Amniotic epithelial cell (primary cell): Measurements from ENCODE around the gene TMCO4.

Experiments
- DNase-seq: peaks from one replicate; pipeline ENCODE4 v3.0.0-alpha.2; 2010; ENCODE audit warnings: low read depth

TMCO4 gene

DNA sequence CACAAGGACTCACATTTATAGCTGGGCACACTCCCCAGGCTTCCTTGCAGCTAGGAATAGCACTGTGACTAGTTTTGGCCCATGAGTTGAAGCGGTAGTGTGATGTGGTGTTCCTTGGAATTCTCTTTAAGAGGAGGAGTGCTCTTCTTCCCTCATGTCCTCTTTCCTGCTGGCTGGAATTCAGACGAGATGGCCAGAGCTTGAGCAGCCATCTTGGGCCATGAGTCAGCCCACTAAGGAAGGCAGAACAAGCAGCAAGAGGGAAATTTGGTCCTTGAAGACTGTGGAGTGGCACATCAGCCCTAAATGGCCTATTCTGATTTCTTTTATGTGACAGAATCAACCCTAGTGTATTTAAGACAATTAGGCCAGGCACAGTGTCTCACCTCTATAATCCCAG, 115.0 kb downstream of the TMCO4 start:
- no peak for DNase-seq

DNA sequence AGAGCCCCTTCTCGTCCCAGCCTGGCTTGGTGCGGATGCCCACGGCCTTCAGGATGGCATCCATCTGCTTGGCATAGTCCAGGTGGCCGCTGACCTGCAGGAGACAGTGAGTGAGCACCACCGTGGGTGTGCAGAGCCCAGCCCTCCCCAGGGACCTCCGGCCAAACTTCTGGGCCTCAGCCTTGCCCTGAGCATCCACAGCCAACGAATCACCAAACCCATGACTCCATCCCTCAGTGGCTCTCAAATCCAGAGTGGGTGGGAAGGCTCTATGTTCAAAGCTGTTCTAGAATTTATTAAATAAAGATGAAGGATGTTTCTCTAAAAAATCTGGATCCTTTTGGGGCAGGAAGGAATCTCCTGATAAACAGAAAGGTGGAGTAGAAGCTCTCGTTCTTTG, 116.4 kb downstream of the TMCO4 start:
- DNase-seq: no peak

DNA sequence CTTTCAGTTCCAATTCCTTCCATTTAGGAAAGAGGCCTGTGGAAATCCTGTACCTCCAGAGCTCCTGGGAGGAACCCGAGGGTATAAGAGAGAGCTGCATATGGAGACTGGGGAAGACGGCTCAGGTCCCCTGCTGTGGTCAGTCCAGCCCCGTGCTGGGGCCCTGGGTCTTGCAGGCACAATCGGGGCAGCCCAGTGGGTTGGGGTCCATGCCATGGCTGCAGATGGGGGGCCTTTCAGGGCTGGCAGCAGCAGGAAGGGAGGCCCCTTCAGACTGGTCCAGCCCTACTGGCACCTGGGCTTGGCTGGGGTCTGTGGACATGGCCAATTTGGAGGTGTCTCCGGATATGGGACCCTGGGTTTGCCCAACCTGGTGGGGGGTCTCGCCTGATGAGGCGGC, 116.8 kb downstream of the TMCO4 start:
- DNase-seq: no peak

DNA sequence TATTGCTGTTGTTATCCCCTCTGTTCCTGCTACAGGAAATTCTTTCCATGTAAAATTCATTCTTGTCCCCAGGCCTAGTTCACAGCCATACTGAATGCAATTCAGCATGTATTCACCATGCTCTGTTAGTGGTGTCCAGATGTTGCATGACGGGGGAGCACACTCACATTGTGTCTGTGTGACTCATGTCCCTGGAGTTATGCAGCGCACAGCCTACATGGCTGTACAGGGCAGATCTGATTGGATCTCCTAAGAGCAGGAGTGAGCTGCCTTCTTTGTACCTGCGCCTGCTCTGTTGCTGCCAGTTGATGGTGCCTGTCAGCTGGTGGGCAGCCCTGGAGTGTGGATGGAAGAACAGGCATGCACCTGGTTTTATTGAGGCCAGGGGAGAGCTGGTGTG, 117.5 kb downstream of the TMCO4 start:
- peak; percentile 86 for DNase-seq

DNA sequence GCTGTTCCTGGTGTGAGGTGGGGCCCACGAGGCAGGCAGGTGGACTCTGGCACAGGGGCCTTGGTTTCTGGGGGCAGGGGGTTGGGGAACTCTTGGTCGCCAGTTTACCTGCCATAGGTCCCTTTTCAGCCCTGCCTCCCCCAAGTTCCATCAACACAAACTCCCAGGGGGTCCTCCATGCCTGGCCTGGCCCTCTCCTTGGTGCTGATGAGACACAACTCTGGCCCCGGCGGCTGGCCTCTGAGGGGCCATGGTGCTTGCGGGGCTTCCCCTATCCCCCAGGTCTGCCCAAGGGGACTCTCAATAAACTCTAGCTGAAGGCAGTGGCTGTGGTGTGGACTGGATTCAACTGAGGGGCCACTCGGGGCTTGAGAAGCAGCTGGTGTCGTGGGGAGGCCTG, 119.1 kb downstream of the TMCO4 start:
- DNase-seq: no peak

DNA sequence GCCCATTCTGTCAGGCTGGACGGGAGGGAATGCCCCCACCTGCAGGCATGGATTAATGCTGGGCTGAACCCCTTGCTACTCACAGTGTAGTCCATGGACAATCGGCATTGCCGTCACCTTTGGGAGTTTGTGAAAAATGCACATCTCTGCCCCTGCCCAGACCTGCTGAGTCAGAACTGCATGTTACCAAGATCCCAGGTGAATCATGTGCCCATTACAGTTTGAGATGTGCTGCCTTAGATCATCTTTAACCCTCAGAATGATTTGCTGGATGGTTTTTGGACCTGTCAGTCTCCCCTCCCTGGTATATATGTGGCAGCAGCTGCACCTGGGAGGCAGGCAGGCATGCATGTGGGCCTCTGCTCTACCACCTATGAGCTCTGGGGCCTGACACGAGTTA, 120.0 kb downstream of the TMCO4 start:
- DNase-seq: no peak

DNA sequence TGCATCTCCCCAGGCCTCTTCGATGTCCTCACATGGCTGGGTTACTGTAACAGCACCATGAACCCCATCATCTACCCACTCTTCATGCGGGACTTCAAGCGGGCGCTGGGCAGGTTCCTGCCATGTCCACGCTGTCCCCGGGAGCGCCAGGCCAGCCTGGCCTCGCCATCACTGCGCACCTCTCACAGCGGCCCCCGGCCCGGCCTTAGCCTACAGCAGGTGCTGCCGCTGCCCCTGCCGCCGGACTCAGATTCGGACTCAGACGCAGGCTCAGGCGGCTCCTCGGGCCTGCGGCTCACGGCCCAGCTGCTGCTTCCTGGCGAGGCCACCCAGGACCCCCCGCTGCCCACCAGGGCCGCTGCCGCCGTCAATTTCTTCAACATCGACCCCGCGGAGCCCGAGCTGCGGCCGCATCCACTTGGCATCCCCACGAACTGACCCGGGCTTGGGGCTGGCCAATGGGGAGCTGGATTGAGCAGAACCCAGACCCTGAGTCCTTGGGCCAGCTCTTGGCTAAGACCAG, 120.7 kb downstream of the TMCO4 start:
- DNase-seq: no peak

DNA sequence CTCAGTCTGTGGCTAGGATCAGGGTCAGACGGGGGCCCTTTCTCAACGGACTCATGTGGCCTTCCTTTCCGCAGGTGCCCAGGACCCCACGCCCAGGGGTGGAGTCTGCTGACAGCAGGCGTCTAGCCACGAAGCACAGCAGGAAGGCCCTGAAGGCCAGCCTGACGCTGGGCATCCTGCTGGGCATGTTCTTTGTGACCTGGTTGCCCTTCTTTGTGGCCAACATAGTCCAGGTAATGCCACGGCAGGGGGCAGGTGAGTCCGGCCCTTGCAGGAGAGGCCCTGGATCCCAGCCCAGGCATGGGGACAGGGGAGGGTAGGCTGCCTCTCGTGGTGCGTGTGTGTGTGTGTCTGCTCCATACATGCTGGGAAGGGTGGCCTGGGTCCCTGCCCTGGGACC, 121.2 kb downstream of the TMCO4 start:
- no peak for DNase-seq

DNA sequence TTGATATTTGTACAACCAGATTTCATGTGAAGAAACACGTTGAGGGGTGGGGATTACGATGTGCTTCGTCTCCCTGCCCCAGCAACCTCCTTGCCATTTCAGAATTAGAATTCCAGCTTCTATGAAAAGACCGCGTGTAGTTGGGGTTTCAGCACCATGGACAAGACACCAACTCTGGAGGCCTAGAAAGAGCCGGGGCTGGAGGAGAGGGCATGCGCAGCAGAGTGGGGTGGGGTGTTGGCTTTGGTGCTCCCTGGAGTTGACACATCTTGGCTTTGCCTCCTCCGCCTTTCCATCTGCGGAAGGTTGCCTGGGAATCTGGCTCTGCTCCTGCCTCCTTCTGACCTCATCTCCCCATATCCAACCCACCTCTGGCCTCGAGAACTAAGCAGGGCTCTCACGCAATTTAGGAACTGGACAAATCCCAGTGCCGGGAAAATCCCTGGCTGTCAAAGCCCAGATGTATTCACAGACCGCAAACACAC, 123.2 kb downstream of the TMCO4 start:
- peak; percentile 87 for DNase-seq

DNA sequence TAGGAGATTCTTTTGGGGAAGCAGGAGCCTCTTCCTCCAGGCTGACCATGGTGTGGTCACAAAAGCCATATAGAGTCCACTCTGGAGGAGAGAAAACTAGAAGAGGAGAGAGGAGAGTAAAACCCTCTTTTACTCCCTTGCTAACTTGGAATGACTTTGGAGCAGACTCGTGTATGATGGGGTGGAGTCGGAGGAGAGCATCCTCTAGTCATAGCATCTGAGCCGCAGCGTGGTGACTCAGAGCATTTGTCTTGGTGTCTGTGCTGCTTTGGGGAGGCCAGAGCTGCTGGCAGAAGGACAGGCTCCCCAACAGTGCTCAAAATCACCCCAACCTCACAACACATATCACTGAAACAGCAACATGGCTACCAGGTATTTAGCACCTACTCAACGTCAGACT, 123.9 kb downstream of the TMCO4 start:
- DNase-seq: no peak

DNA sequence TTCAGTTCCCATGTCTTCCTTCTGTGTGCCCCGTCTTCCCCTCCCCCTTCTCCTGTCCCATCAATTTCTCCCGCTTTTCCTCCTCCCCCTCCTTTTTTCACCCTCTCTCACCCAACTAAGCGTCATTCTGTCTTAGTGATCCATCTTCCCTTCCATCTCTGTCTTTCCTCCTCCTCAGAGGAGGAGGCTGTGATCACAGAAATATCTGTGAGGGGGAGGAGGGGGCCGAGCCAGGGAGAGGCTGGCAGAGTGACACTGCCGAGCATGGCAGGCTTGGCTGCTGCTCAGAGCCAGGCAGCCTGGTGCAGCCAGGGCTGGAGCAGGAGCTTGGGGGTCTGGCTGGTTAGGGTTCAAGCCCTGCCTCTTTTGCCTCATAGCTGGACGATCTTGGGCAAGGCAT, 127.5 kb downstream of the TMCO4 start:
- no peak for DNase-seq

DNA sequence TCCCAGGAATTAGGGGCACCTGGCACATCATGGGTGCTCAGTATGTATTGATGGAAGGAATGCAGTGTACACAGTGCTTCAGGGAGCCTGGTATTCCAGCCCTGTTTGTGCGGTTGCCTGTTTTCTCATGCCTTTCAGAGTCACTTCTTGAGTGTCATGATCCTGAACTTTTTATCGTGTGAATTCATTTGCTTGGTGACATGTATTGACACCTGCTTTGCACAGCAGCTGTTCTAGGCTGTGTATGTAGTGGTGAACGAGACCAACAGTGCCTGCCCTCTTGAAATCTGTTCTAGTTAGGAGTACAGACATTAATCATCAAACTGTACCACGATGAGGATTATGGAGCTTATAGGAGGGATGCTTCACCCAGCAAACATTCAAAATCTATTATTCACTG, 128.9 kb downstream of the TMCO4 start:
- peak; percentile 57 for DNase-seq

DNA sequence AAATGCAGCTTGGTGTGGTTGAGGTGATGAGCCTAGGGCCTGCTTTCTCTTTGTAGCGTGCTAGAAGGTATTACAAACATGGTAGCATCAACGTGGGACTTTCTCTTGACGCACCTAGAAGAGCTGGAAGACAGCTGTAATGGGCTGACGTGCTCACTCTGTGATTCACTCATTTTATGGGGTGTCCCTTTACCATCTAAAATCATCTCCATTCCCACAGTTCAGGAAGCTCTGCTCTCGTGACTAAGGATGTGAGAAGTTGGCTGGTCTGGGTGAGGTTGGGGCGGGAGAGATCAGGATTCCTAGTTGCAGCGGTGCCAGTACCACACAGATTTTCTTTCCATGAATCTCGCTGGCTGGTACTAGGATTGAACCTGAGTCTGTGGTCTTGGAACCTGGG, 130.8 kb downstream of the TMCO4 start:
- DNase-seq: no peak

DNA sequence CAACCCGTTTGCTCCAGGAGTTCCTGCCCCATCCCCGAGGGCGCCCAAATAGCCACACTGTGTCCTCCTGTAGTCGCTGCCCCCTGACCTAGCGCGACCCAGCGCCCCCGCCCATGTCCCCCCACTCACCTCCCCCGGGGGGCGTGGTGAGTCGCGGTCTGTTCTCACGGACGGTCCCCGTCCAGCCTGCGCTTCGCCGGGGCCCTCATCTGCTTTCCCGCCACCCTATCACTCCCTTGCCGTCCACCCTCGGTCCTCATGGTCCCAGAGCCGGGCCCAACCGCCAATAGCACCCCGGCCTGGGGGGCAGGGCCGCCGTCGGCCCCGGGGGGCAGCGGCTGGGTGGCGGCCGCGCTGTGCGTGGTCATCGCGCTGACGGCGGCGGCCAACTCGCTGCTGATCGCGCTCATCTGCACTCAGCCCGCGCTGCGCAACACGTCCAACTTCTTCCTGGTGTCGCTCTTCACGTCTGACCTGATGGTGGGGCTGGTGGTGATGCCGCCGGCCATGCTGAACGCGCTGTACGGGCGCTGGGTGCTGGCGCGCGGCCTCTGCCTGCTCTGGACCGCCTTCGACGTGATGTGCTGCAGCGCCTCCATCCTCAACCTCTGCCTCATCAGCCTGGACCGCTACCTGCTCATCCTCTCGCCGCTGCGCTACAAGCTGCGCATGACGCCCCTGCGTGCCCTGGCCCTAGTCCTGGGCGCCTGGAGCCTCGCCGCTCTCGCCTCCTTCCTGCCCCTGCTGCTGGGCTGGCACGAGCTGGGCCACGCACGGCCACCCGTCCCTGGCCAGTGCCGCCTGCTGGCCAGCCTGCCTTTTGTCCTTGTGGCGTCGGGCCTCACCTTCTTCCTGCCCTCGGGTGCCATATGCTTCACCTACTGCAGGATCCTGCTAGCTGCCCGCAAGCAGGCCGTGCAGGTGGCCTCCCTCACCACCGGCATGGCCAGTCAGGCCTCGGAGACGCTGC, 133.9 kb downstream of the TMCO4 start:
- no peak for DNase-seq

DNA sequence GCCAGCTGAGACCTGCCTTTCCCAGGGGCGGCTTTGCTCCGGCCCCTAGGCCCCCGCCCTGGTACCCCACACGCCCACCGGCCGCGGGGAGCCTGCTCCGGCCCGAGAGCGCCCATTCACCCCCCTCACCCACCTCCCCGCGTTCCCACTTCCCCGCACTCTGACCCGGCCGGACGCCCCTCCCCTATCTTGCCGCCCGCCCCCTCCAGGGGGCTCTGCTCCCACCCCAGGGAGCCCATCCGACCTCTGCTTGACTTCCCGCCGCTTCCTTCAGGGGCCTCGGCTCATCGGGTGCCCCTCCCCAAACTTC, 134.6 kb downstream of the TMCO4 start:
- no peak for DNase-seq

DNA sequence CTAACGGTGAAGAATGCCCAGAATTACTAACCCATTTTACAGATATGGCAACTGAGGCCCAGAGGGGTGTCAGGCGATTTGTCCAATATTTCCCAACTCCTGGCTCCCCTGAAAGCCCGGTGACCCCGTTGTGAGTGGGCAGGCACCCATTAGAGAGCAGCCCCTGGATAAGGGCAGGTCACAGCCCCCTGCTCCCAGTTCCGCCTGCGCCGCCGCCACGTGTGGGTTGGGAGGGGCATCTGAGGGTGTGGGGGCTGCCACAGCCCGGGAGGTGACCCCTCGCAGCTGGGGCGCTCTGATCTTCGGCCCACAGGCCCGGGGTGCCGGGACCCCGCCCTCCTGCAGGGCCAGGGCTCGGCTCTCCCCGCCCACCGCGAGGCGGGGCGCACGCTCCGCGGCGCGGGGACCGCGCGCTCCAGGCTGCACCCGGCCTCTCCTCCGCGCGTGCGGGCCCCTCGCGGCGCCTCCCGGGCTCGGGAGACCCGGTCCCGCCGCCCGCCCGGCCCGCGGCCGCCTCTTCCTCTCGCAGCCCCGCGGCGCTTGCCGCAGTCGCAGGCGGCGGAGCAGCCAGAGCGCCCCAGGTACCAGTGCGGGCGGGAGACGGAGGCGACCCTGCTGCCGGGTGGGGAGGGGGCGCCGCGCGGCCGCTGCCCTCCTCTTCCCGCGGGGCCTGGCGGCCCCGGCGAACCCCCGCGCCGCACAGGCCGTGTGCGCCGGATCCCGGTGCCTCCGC, 135.1 kb downstream of the TMCO4 start, which contains the start of gene HTR6:
HTR6 (plus strand) TSS at position 423 of the 733 bp plus-strand sequence. CDS start 879 bp downstream, outside the sequence.
- no peak for DNase-seq

DNA sequence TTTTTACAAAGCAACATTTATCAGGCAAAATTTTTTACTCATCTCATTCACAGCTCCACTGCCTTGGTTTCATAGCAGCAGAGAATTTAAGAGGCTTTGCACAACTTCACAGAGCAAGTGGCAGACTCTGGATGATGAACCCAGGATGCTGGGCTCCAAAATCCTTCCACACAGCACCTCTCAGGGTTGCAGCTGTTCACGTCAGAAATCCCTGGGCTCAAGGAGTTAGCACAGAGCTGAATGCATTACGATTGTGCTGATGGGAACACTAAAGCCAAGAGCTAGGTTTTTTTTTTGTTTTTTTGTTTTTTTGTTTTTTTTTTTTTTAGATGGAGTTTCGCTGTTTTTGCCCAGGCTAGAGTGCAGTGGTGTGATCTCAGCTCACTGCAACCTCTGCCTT, 137.4 kb downstream of the TMCO4 start:
- DNase-seq: no peak

DNA sequence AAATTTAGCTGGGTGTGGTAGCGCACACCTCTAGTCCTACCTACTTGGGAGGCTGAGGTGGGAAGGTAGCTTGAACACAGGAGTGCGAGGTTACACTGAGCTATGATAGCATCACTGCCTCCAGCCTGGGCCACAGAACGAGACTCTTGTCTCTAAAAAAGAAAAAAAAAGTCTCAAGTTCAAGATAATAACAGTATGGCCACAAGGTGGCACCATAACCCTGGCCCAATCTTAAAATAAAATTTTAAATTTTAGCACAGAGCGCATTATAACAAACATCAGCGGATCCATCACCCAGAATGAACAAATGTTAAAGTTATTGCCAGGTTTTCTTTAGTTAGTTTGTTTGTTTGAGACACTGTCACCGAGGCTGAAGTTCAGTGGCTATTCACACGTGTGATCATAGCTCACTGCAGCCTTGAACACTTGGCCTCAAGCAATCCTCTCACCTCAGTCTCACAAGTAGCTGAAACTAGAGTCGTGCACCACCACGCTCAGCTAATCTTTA, 137.9 kb downstream of the TMCO4 start:
- peak; percentile 37 for DNase-seq

DNA sequence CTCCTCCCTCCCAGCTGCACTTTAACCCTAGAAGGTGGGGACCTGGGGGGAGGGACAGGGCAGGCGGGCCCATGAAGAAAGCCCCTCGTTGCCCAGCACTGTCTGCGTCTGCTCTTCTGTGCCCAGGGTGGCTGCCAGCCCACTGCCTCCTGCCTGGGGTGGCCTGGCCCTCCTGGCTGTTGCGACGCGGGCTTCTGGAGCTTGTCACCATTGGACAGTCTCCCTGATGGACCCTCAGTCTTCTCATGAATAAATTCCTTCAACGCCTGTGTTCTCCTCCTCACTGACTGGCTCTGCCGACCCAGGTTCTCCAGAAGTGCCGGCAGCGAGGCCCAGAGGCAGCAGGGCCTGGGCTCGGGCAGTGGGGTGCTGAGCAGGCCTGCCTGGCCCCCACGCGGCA, 141.5 kb downstream of the TMCO4 start:
- DNase-seq: no peak

DNA sequence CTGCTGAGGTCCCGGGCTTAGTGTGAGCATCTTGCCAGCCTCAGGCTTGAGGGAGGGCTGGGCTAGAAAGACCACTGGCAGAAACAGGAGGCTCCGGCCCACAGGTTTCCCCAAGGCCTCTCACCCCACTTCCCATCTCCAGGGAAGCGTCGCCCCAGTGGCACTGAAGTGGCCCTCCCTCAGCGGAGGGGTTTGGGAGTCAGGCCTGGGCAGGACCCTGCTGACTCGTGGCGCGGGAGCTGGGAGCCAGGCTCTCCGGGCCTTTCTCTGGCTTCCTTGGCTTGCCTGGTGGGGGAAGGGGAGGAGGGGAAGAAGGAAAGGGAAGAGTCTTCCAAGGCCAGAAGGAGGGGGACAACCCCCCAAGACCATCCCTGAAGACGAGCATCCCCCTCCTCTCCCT, 142.2 kb downstream of the TMCO4 start:
- no peak for DNase-seq

DNA sequence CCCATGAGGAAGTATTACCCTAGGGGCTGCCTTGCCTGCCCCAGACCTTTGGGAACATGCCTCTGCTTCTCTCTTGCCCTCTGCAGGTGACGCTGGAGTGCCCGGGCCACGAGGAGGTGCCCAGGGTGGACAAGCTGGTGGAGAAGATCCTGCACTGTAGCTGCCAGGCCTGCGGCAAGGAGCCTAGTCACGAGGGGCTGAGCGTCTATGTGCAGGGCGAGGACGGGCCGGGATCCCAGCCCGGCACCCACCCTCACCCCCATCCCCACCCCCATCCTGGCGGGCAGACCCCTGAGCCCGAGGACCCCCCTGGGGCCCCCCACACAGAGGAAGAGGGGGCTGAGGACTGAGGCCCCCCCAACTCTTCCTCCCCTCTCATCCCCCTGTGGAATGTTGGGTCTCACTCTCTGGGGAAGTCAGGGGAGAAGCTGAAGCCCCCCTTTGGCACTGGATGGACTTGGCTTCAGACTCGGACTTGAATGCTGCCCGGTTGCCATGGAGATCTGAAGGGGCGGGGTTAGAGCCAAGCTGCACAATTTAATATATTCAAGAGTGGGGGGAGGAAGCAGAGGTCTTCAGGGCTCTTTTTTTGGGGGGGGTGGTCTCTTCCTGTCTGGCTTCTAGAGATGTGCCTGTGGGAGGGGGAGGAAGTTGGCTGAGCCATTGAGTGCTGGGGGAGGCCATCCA, 142.8 kb downstream of the TMCO4 start:
- DNase-seq: no peak

DNA sequence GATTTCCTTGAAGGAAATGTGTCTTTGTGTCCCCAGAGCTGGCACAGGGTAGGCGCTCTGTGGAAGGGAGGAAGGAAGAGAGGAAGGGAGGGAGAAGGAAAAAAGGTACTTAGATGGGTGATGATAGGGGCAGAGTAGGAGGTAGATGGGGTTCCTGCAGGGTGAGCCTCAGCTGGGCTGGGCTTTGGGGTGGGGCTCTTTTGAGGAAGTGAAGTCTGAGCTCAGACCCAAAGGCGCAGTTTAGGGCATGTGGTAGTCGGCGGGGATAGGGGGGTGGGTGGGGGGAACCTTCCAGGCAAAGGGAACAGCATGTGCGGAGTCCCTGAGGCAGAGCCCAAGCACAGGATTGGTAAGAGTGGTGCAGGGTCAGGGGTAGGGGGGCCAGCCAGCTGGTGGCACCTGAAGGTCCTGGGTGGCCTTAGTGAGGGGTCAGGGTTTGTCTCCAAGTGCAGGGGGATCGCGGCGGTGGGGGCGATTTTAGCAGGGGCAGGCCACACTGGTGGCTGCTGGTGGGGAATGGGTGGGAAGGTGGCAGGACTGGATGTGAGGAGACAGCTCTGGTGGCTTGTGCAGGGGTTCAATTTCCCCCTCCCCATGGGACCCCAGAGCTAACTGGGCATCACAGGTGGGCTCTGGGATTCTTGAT, 143.5 kb downstream of the TMCO4 start:
- no peak for DNase-seq
